HepG2 (cell line): ENCODE results near the gene SAMD4A. TPM values are rescaled to one million over a fixed set of nuclear protein-coding genes. Genes with fewer than 3 reads are reported as not detected.

Source experiments
- ATAC-seq: fragments of 200-7000 bp; cut with Tn5 transposase; 3 replicates; pipeline ENCODE4 v1.9.1; 2020; ENCODE audit warnings: mild to moderate bottlenecking, moderate library complexity
- BruUV-seq: library from RNA; stranded (reverse); fragments of 400-500 nt; replicated peaks from 2 replicates; lab custom pipeline; 2021; lab: Mats Ljungman, UMichigan
- CTCF ChIA-PET: fragments of 300-600 bp; formaldehyde crosslinking; extraction: SDS; loops from one replicate; lab custom pipeline; 2021; ENCODE audit warnings: low total read pairs, inconsistent platforms, low intra/inter-chr PET ratio; lab: Yijun Ruan, JAX
- POLR2A ChIA-PET: fragments of 350-600 bp; sonication (Branson Sonifier 250); formaldehyde crosslinking; loops from one replicate; lab custom pipeline; 2020; ENCODE audit warnings: antibody characterized with exemption, inconsistent platforms; lab: Yijun Ruan, JAX
- DNase-seq: peaks from one replicate; pipeline ENCODE4 v3.0.0-alpha.2; 2015; ENCODE audit warnings: low spot score
- FAIRE-seq: peaks from 3 replicates; lab custom pipeline; 2011; peaks lifted over from hg19 to GRCh38; lab: Jason Lieb, UNC
- H2AFZ ChIP-seq: one replicate; pipeline ENCODE4 v1.6.1; 2011; ENCODE audit warnings: low read length, inconsistent platforms
- H3K27ac ChIP-seq: fragments of 300-600 bp; 3 replicates; pipeline ENCODE4 v1.8.0; 2011; ENCODE audit warnings: mixed run types, mild to moderate bottlenecking, mixed read lengths, low read length, inconsistent platforms; ENCODE audit not compliant: insufficient read depth; ENCODE audit errors: extremely low read length
- H3K27me3 ChIP-seq, 2 experiments: fragments of 200-600 bp in 1 of 2; 2 replicates in 1 of 2; 3 replicates in 1 of 2; pipeline versions ENCODE4 v1.6.0 to v1.8.0; 2011; ENCODE audit warnings: low read length in 2 of 2, mild to moderate bottlenecking in 2 of 2, moderate library complexity in 2 of 2, inconsistent platforms in 1 of 2; ENCODE audit not compliant: insufficient read depth in 2 of 2, control insufficient read depth in 1 of 2
- H3K36me3 ChIP-seq, 2 experiments: fragments of 200-600 bp in 1 of 2; replicated peaks in 1 of 2; 2 replicates in 1 of 2; 3 replicates in 1 of 2; pipeline versions ENCODE4 v1.5.1 to v1.8.0; 2011; ENCODE audit warnings: low read length in 2 of 2, inconsistent platforms in 1 of 2; ENCODE audit not compliant: insufficient read depth in 2 of 2, control insufficient read depth in 1 of 2
- H3K4me1 ChIP-seq: 2 replicates; pipeline ENCODE4 v1.5.1; 2012; ENCODE audit warnings: low read length, inconsistent platforms; ENCODE audit not compliant: insufficient read depth
- H3K4me2 ChIP-seq: 2 replicates; pipeline ENCODE4 v1.6.0; 2011; ENCODE audit warnings: low read depth, low read length, inconsistent platforms
- H3K4me3 ChIP-seq, 3 experiments: fragments of 200-600 bp in 1 of 3; sonication (generic), shearing (Covaris generic) in 1 of 3; replicated peaks in 1 of 3; 2 replicates each; pipeline ENCODE4 v1.5.1; 2011 to 2016; ENCODE audit warnings: low read length in 3 of 3, inconsistent platforms in 2 of 3, low read depth in 2 of 3, mild to moderate bottlenecking in 2 of 3, control low read depth in 1 of 3, mixed read lengths in 1 of 3; ENCODE audit not compliant: insufficient read depth in 1 of 3
- H3K79me2 ChIP-seq: one replicate; pipeline ENCODE4 v1.6.1; 2011; ENCODE audit warnings: low read length, inconsistent platforms; ENCODE audit not compliant: insufficient read depth
- H3K9ac ChIP-seq: 2 replicates; pipeline ENCODE4 v1.6.0; 2011; ENCODE audit warnings: mild to moderate bottlenecking, low read depth, low read length, inconsistent platforms; ENCODE audit not compliant: insufficient read depth
- H3K9me3 ChIP-seq: 2 replicates; pipeline ENCODE4 v1.5.1; 2012; ENCODE audit warnings: mild to moderate bottlenecking, low read length
- H4K20me1 ChIP-seq: 2 replicates; pipeline ENCODE4 v1.6.0; 2011; ENCODE audit warnings: inconsistent platforms, mild to moderate bottlenecking, low read length, moderate library complexity; ENCODE audit not compliant: insufficient read depth
- BRD4 ChIP-seq: sonication (generic); formaldehyde crosslinking; IDR thresholded peaks from 2 replicates; pipeline ENCODE4 v1.4.0; 2020; ENCODE audit warnings: missing genetic modification reagents
- DR1 ChIP-seq: sonication (generic); formaldehyde crosslinking; IDR thresholded peaks from 2 replicates; pipeline ENCODE4 v1.8.0; 2021; ENCODE audit warnings: mild to moderate bottlenecking, missing genetic modification reagents, inconsistent platforms
- HOXD1 ChIP-seq: sonication (generic); formaldehyde crosslinking; IDR thresholded peaks from 2 replicates; pipeline ENCODE4 v1.5.0; 2020; ENCODE audit warnings: missing genetic modification reagents
- KDM5A ChIP-seq: fragments of 200-600 bp; sonication (generic); IDR thresholded peaks from 2 replicates; pipeline ENCODE4 v1.7.0; 2018; ENCODE audit warnings: antibody characterized with exemption, mild to moderate bottlenecking, low read length, borderline replicate concordance
- MBD4 ChIP-seq: IDR thresholded peaks from 2 replicates; pipeline ENCODE4 v1.6.1; 2012; ENCODE audit warnings: low read length, inconsistent platforms, borderline replicate concordance
- MIER3 ChIP-seq: IDR thresholded peaks from 2 replicates; pipeline ENCODE4 v1.6.1; 2016; ENCODE audit warnings: missing compliant biosample characterization, borderline replicate concordance
- SAP130 ChIP-seq: IDR thresholded peaks from 2 replicates; pipeline ENCODE4 v1.6.1; 2016; ENCODE audit warnings: low read depth
- SMARCC2 ChIP-seq: fragments of 450-650 bp; IDR thresholded peaks from 2 replicates; pipeline ENCODE4 v1.6.1; 2017; ENCODE audit warnings: antibody characterized with exemption, mild to moderate bottlenecking
- ZFX ChIP-seq: sonication (generic); formaldehyde crosslinking; IDR thresholded peaks from 2 replicates; pipeline ENCODE4 v1.4.0; 2020; ENCODE audit warnings: mild to moderate bottlenecking, low read depth, missing genetic modification reagents, moderate library complexity
- ZFY ChIP-seq: sonication (generic); formaldehyde crosslinking; IDR thresholded peaks from 2 replicates; pipeline ENCODE4 v1.4.0; 2020; ENCODE audit warnings: missing genetic modification reagents
- WGBS: methylation state at CpG from one replicate; pipeline ENCODE4 v1.1.6; 2017; ENCODE audit warnings: low lambda C conversion rate; 5-methylcytosine and 5-hydroxymethylcytosine counted together
- in situ Hi-C: cut with HindIII; loops from 2 replicates; pipeline ENCODE4 v1.10.0; 2017; ENCODE audit warnings: low pct_unique_long_range_greater_than_20kb; ENCODE audit not compliant: extremely low pct_ligation_motif_present
- intact Hi-C: fragments of 100-400 bp; cut with micrococcal nuclease; formaldehyde crosslinking; loops from one replicate; pipeline ENCODE4 v1.10.0; 2022; ENCODE audit not compliant: unreplicated experiment
- polyA plus RNA-seq, 8 experiments: library from polyadenylated mRNA; depleted of rRNA in 3 of 8; stranded (reverse) in 7 of 8; unstranded in 1 of 8; fragments of >200 nt; fragmentation: Illumina TruSeq in 4 of 8; extraction: Trizol in 4 of 8; gene quantifications; 2 replicates each; pipeline versions ENCODE4 v1.2.1 to v1.2.3, GENCODE V29; 2011 to 2016; ENCODE audit warnings: low read depth in 4 of 8, missing spikeins in 1 of 8, mixed read lengths in 1 of 8; ENCODE audit not compliant: insufficient read depth in 1 of 8
- total RNA-seq, 5 experiments: library from RNA; depleted of rRNA; stranded (reverse); fragments of >200 nt; fragmentation: Illumina TruSeq; extraction: Trizol; gene quantifications; 2 replicates each; pipeline ENCODE4 v1.2.3, GENCODE V29; 2016; ENCODE audit warnings: low read depth in 1 of 5
- TF ChIP-seq, protein P1 (sequence below): IDR thresholded peaks from 2 replicates; pipeline ENCODE4 v1.6.1; 2016; ENCODE audit warnings: mild to moderate bottlenecking, missing biosample characterization, missing genetic modification reagents
- TF ChIP-seq, protein P2 (sequence below): sonication (generic); formaldehyde crosslinking; IDR thresholded peaks from 2 replicates; pipeline ENCODE4 v1.5.0; 2020; ENCODE audit warnings: missing genetic modification reagents
- TF ChIP-seq, protein P3 (sequence below): sonication (generic); formaldehyde crosslinking; IDR thresholded peaks from 2 replicates; pipeline ENCODE4 v1.4.0; 2020; ENCODE audit warnings: missing genetic modification reagents
- TF ChIP-seq, protein P4 (sequence below): sonication (generic); formaldehyde crosslinking; IDR thresholded peaks from 2 replicates; pipeline ENCODE4 v1.8.0; 2022; ENCODE audit warnings: missing genetic modification reagents, mild to moderate bottlenecking, borderline replicate concordance
- TF ChIP-seq, protein P5 (sequence below): IDR thresholded peaks from 2 replicates; pipeline ENCODE4 v1.6.1; 2016; ENCODE audit warnings: low read depth
- TF ChIP-seq, protein P6 (sequence below): sonication (generic); formaldehyde crosslinking; IDR thresholded peaks from 2 replicates; pipeline ENCODE4 v1.4.0; 2020; ENCODE audit warnings: missing genetic modification reagents

SAMD4A gene
- total and polyA plus RNA-seq, 2 of the 13 experiments (the other 11 are each of a cell fraction or from before 2014, with no cell fraction given), result 11.8 to 13.0 TPM

DNA sequence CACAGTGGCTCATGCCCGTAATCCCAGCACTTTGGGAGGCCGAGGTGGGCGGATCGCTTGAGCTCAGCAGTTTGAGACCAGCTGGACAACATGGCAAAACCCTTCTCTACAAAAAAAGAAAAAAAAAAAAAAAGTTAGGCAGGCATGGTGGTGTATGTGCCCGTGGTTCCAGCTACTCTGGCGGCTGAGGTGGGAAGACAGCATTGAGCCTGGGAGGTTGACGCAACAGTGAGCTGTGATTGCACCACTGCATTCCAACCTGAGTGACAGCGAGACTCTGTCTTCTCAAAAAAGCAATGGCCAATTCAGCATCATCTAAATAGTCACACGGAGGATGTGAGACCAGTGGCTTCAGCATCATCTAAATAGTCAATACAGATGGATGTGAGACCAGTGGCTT lies 10.4 kb upstream of the SAMD4A start:
- no peaks in the 10 kb centered on the region for H3K79me2 ChIP-seq
- H3K9ac ChIP-seq, result peak overlapping the region; percentile 38
- BruUV-seq, result no TSS peak
- no peaks in the 10 kb centered on the region for H3K27me3 ChIP-seq
- intact Hi-C loops, result no loop called here
- peak overlapping the region; percentile 48 for H3K4me2 ChIP-seq
- peak overlapping the region in 1 of 3 experiments; percentile 29; a peak in 1 of 6 replicates for H3K4me3 ChIP-seq
- no peaks in the 10 kb centered on the region for H3K36me3 ChIP-seq
- H4K20me1 ChIP-seq, result no peaks in the 10 kb centered on the region
- CTCF ChIA-PET, result no interaction called here
- peak; percentile 60 for DNase-seq
- 19% methylated on average over 8 of the region's 9 CpGs for WGBS
- FAIRE-seq, result peak; percentile 94
- peaks cover 17% of the 10 kb centered on the region for H3K4me1 ChIP-seq
- in situ Hi-C loops, result no loop called here
- peak overlapping the region; percentile 13 for H2AFZ ChIP-seq
- ATAC-seq, result peak; percentile 96
- no peaks in the 10 kb centered on the region for H3K9me3 ChIP-seq
- H3K27ac ChIP-seq, result no peak overlapping the region
- POLR2A ChIA-PET, result interaction anchor here (0.7 to 1.9 kb wide), 4 partner anchors 10 to 49 kb away, joined by 3 to 17 read pairs (median 4); partner anchors contain the start of gene SAMD4A
- TF ChIP-seq BRD4, result no peak
- TF ChIP-seq, protein P1, sequence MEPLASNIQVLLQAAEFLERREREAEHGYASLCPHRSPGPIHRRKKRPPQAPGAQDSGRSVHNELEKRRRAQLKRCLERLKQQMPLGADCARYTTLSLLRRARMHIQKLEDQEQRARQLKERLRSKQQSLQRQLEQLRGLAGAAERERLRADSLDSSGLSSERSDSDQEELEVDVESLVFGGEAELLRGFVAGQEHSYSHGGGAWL (CRISPR knock-in tag), result no peak
- peak; percentile 36 for TF ChIP-seq ZFY (CRISPR knock-in tag)
- no peak for TF ChIP-seq MBD4
- TF ChIP-seq, protein P2, sequence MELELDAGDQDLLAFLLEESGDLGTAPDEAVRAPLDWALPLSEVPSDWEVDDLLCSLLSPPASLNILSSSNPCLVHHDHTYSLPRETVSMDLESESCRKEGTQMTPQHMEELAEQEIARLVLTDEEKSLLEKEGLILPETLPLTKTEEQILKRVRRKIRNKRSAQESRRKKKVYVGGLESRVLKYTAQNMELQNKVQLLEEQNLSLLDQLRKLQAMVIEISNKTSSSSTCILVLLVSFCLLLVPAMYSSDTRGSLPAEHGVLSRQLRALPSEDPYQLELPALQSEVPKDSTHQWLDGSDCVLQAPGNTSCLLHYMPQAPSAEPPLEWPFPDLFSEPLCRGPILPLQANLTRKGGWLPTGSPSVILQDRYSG, result no peak
- no peak for TF ChIP-seq SMARCC2
- TF ChIP-seq KDM5A, result no peak
- peak; percentile 64 for TF ChIP-seq SAP130 (CRISPR knock-in tag)
- TF ChIP-seq, protein P3, sequence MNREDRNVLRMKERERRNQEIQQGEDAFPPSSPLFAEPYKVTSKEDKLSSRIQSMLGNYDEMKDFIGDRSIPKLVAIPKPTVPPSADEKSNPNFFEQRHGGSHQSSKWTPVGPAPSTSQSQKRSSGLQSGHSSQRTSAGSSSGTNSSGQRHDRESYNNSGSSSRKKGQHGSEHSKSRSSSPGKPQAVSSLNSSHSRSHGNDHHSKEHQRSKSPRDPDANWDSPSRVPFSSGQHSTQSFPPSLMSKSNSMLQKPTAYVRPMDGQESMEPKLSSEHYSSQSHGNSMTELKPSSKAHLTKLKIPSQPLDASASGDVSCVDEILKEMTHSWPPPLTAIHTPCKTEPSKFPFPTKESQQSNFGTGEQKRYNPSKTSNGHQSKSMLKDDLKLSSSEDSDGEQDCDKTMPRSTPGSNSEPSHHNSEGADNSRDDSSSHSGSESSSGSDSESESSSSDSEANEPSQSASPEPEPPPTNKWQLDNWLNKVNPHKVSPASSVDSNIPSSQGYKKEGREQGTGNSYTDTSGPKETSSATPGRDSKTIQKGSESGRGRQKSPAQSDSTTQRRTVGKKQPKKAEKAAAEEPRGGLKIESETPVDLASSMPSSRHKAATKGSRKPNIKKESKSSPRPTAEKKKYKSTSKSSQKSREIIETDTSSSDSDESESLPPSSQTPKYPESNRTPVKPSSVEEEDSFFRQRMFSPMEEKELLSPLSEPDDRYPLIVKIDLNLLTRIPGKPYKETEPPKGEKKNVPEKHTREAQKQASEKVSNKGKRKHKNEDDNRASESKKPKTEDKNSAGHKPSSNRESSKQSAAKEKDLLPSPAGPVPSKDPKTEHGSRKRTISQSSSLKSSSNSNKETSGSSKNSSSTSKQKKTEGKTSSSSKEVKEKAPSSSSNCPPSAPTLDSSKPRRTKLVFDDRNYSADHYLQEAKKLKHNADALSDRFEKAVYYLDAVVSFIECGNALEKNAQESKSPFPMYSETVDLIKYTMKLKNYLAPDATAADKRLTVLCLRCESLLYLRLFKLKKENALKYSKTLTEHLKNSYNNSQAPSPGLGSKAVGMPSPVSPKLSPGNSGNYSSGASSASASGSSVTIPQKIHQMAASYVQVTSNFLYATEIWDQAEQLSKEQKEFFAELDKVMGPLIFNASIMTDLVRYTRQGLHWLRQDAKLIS (CRISPR knock-in tag), result no peak
- TF ChIP-seq ZFX (CRISPR knock-in tag), result no peak
- TF ChIP-seq HOXD1 (CRISPR knock-in tag), result no peak
- TF ChIP-seq, protein P4, sequence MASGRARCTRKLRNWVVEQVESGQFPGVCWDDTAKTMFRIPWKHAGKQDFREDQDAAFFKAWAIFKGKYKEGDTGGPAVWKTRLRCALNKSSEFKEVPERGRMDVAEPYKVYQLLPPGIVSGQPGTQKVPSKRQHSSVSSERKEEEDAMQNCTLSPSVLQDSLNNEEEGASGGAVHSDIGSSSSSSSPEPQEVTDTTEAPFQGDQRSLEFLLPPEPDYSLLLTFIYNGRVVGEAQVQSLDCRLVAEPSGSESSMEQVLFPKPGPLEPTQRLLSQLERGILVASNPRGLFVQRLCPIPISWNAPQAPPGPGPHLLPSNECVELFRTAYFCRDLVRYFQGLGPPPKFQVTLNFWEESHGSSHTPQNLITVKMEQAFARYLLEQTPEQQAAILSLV, result no peak
- TF ChIP-seq, protein P5, sequence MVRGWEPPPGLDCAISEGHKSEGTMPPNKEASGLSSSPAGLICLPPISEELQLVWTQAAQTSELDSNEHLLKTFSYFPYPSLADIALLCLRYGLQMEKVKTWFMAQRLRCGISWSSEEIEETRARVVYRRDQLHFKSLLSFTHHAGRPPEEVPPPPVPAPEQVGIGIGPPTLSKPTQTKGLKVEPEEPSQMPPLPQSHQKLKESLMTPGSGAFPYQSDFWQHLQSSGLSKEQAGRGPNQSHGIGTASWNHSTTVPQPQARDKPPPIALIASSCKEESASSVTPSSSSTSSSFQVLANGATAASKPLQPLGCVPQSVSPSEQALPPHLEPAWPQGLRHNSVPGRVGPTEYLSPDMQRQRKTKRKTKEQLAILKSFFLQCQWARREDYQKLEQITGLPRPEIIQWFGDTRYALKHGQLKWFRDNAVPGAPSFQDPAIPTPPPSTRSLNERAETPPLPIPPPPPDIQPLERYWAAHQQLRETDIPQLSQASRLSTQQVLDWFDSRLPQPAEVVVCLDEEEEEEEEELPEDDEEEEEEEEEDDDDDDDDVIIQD, result no peak
- TF ChIP-seq, protein P6, sequence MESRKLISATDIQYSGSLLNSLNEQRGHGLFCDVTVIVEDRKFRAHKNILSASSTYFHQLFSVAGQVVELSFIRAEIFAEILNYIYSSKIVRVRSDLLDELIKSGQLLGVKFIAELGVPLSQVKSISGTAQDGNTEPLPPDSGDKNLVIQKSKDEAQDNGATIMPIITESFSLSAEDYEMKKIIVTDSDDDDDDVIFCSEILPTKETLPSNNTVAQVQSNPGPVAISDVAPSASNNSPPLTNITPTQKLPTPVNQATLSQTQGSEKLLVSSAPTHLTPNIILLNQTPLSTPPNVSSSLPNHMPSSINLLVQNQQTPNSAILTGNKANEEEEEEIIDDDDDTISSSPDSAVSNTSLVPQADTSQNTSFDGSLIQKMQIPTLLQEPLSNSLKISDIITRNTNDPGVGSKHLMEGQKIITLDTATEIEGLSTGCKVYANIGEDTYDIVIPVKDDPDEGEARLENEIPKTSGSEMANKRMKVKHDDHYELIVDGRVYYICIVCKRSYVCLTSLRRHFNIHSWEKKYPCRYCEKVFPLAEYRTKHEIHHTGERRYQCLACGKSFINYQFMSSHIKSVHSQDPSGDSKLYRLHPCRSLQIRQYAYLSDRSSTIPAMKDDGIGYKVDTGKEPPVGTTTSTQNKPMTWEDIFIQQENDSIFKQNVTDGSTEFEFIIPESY (CRISPR knock-in tag), result no peak
- no peak for TF ChIP-seq DR1
- TF ChIP-seq MIER3, result no peak
